Tibial nerve (tissue), 4 donors: ENCODE measurements around the gene TENT4A.

Experiments used
- EP300 ChIP-seq, 2 donors: sonication (generic); formaldehyde crosslinking; IDR thresholded peaks; one replicate each; pipeline ENCODE4 v1.6.1; 2017; ENCODE audit warnings: antibody characterized with exemption in 2 of 2, mild to moderate bottlenecking in 1 of 2
- POLR2A ChIP-seq, 2 donors: fragments of 450-650 bp; IDR thresholded peaks; one replicate each; pipeline ENCODE4 v1.6.1; 2017; ENCODE audit warnings: antibody characterized with exemption in 2 of 2, mild to moderate bottlenecking in 2 of 2, moderate library complexity in 2 of 2
- TF ChIP-seq, protein P1 (sequence below), 5 experiments: fragments of 200-600 bp in 3 of 5; fragments of 450-650 bp in 2 of 5; sonication (generic) in 3 of 5; IDR thresholded peaks; one replicate each; pipeline ENCODE4 v1.5.1; 2016 to 2019; ENCODE audit warnings: antibody characterized with exemption in 5 of 5, mild to moderate bottlenecking in 3 of 5, moderate library complexity in 2 of 5

GRCh38 chr5:6684075-6684474 lies 29.2 kb upstream of the TENT4A start:
- TF ChIP-seq POLR2A (IDR thresholded peaks at IDR 0.05) (no peak), EP300 (IDR thresholded peaks at IDR 0.05) (no peak)
- TF ChIP-seq, protein P1, sequence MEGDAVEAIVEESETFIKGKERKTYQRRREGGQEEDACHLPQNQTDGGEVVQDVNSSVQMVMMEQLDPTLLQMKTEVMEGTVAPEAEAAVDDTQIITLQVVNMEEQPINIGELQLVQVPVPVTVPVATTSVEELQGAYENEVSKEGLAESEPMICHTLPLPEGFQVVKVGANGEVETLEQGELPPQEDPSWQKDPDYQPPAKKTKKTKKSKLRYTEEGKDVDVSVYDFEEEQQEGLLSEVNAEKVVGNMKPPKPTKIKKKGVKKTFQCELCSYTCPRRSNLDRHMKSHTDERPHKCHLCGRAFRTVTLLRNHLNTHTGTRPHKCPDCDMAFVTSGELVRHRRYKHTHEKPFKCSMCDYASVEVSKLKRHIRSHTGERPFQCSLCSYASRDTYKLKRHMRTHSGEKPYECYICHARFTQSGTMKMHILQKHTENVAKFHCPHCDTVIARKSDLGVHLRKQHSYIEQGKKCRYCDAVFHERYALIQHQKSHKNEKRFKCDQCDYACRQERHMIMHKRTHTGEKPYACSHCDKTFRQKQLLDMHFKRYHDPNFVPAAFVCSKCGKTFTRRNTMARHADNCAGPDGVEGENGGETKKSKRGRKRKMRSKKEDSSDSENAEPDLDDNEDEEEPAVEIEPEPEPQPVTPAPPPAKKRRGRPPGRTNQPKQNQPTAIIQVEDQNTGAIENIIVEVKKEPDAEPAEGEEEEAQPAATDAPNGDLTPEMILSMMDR (IDR thresholded peaks at IDR 0.05), result no peak
